Measurements from ENCODE around the gene GTF2H4.
"Not testable (repeated sequence)": the region's sequence is repeated elsewhere in the genome, so short reads cannot be mapped to it uniquely, and the experiment has no call there.

GTF2H4 gene

GRCh38 chr6:30900863-30901417 is 7.1 kb upstream of the GTF2H4 start:
- Histone ChIP-seq H3K4me1 (ENCODE audit: control insufficient read depth, insufficient read depth, low read length) (no peaks in the 10 kb centered on the region), H3K9ac (ENCODE audit: low read length) (no peak overlapping the region), H3K36me3 (ENCODE audit: control insufficient read depth, insufficient read depth, low read length, severe bottlenecking) (peaks cover 29% of the 10 kb centered on the region), H3K27me3 (replicated peaks; ENCODE audit: control insufficient read depth, insufficient read depth, low read length) (no peaks in the 10 kb centered on the region), H3K9me3 (ENCODE audit: control insufficient read depth, low read length) (no peaks in the 10 kb centered on the region), H3K4me3 (ENCODE audit: low read length) (no peak overlapping the region)
- DNase-seq (ENCODE audit: low read depth) = no peak

GRCh38 chr6:30901436-30901835 is 6.6 kb upstream of the GTF2H4 start:
- Histone ChIP-seq H3K9ac (ENCODE audit: low read length) (no peak overlapping the region), H3K4me3 (ENCODE audit: low read length) (no peak overlapping the region), H3K9me3 (ENCODE audit: control insufficient read depth, low read length) (no peaks in the 10 kb centered on the region), H3K36me3 (ENCODE audit: control insufficient read depth, insufficient read depth, low read length, severe bottlenecking) (peaks cover 29% of the 10 kb centered on the region), H3K4me1 (ENCODE audit: control insufficient read depth, insufficient read depth, low read length) (no peaks in the 10 kb centered on the region), H3K27me3 (replicated peaks; ENCODE audit: control insufficient read depth, insufficient read depth, low read length) (no peaks in the 10 kb centered on the region)
- no peak for DNase-seq (ENCODE audit: low read depth)

GRCh38 chr6:30902196-30902595 is 5.8 kb upstream of the GTF2H4 start:
- H3K9me3 ChIP-seq (ENCODE audit: control insufficient read depth, low read length) = not testable (repeated sequence)

GRCh38 chr6:30902709-30903108 is 5.3 kb upstream of the GTF2H4 start:
- Histone ChIP-seq H3K9ac (ENCODE audit: low read length) (no peak overlapping the region), H3K4me3 (ENCODE audit: low read length) (no peak overlapping the region), H3K9me3 (ENCODE audit: control insufficient read depth, low read length) (no peaks in the 10 kb centered on the region), H3K36me3 (ENCODE audit: control insufficient read depth, insufficient read depth, low read length, severe bottlenecking) (peaks cover 24% of the 10 kb centered on the region), H3K4me1 (ENCODE audit: control insufficient read depth, insufficient read depth, low read length) (no peaks in the 10 kb centered on the region), H3K27me3 (replicated peaks; ENCODE audit: control insufficient read depth, insufficient read depth, low read length) (no peaks in the 10 kb centered on the region)
- DNase-seq (ENCODE audit: low read depth) = no peak

More at GRCh38 chr6:30902196-30902595, 5.8 kb upstream of the GTF2H4 start:
- not testable (repeated sequence) for H3K9ac ChIP-seq (ENCODE audit: low read length); H3K4me1 ChIP-seq (ENCODE audit: control insufficient read depth, insufficient read depth, low read length); DNase-seq (ENCODE audit: low read depth); H3K27me3 ChIP-seq (replicated peaks; ENCODE audit: control insufficient read depth, insufficient read depth, low read length); H3K4me3 ChIP-seq (ENCODE audit: low read length)
- peaks cover 29% of the 10 kb centered on the region for H3K36me3 ChIP-seq (ENCODE audit: control insufficient read depth, insufficient read depth, low read length, severe bottlenecking)

GRCh38 chr6:30903236-30903635 is 4.8 kb upstream of the GTF2H4 start:
- no peak for DNase-seq (ENCODE audit: low read depth)
- no peaks in the 10 kb centered on the region for H3K4me1 ChIP-seq (ENCODE audit: control insufficient read depth, insufficient read depth, low read length)
- H3K9ac ChIP-seq (ENCODE audit: low read length) = no peak overlapping the region
- no peak overlapping the region for H3K4me3 ChIP-seq (ENCODE audit: low read length)
- no peaks in the 10 kb centered on the region for H3K9me3 ChIP-seq (ENCODE audit: control insufficient read depth, low read length)
- H3K36me3 ChIP-seq (ENCODE audit: control insufficient read depth, insufficient read depth, low read length, severe bottlenecking) = peaks cover 19% of the 10 kb centered on the region
- no peaks in the 10 kb centered on the region for H3K27me3 ChIP-seq (replicated peaks; ENCODE audit: control insufficient read depth, insufficient read depth, low read length)

GRCh38 chr6:30907290-30907757 is 683 bp upstream of the GTF2H4 start:
- Histone ChIP-seq H3K36me3 (ENCODE audit: control insufficient read depth, insufficient read depth, low read length, severe bottlenecking) (peaks cover 26% of the 10 kb centered on the region), H3K4me1 (ENCODE audit: control insufficient read depth, insufficient read depth, low read length) (peaks cover 19% of the 10 kb centered on the region), H3K4me3 (ENCODE audit: low read length) (peak overlapping the region; percentile 97), H3K9ac (ENCODE audit: low read length) (peak overlapping the region; percentile 30)
- H3K27me3 ChIP-seq (replicated peaks; ENCODE audit: control insufficient read depth, insufficient read depth, low read length); DNase-seq (ENCODE audit: low read depth); H3K9me3 ChIP-seq (ENCODE audit: control insufficient read depth, low read length): not testable (repeated sequence)

- H3K4me1 ChIP-seq (ENCODE audit: control insufficient read depth, insufficient read depth, low read length) = peaks cover 22% of the 10 kb centered on the region
- DNase-seq (ENCODE audit: low read depth) = no peak
- peak overlapping the region; percentile 94 for H3K9ac ChIP-seq (ENCODE audit: low read length)
- H3K36me3 ChIP-seq (ENCODE audit: control insufficient read depth, insufficient read depth, low read length, severe bottlenecking) = peaks cover 35% of the 10 kb centered on the region
- H3K9me3 ChIP-seq (ENCODE audit: control insufficient read depth, low read length) = no peaks in the 10 kb centered on the region
- H3K27me3 ChIP-seq (replicated peaks; ENCODE audit: control insufficient read depth, insufficient read depth, low read length) = no peaks in the 10 kb centered on the region
- H3K4me3 ChIP-seq (ENCODE audit: low read length) = peak overlapping the region; percentile 97
Observed at GRCh38 chr6:30908700-30909099, 693 bp downstream of the GTF2H4 start.

- not testable (repeated sequence) for H3K9ac ChIP-seq (ENCODE audit: low read length); H3K27me3 ChIP-seq (replicated peaks; ENCODE audit: control insufficient read depth, insufficient read depth, low read length); H3K4me3 ChIP-seq (ENCODE audit: low read length); DNase-seq (ENCODE audit: low read depth); H3K9me3 ChIP-seq (ENCODE audit: control insufficient read depth, low read length)
- H3K4me1 ChIP-seq (ENCODE audit: control insufficient read depth, insufficient read depth, low read length) = peaks cover 34% of the 10 kb centered on the region
- peaks cover 35% of the 10 kb centered on the region for H3K36me3 ChIP-seq (ENCODE audit: control insufficient read depth, insufficient read depth, low read length, severe bottlenecking)
Observed at GRCh38 chr6:30910473-30910872, 2.5 kb downstream of the GTF2H4 start.

- H3K9ac ChIP-seq (ENCODE audit: low read length) = no peak overlapping the region
Observed at GRCh38 chr6:30912746-30913520, 4.9 kb downstream of the GTF2H4 start.

GRCh38 chr6:30913721-30914075 is 5.7 kb downstream of the GTF2H4 start:
- Histone ChIP-seq H3K36me3 (ENCODE audit: control insufficient read depth, insufficient read depth, low read length, severe bottlenecking) (peaks cover 42% of the 10 kb centered on the region), H3K27me3 (replicated peaks; ENCODE audit: control insufficient read depth, insufficient read depth, low read length) (no peaks in the 10 kb centered on the region), H3K4me3 (ENCODE audit: low read length) (peak overlapping the region; percentile 82), H3K9me3 (ENCODE audit: control insufficient read depth, low read length) (no peaks in the 10 kb centered on the region), H3K9ac (ENCODE audit: low read length) (peak overlapping the region; percentile 75), H3K4me1 (ENCODE audit: control insufficient read depth, insufficient read depth, low read length) (peaks cover 30% of the 10 kb centered on the region)
- no peak for DNase-seq (ENCODE audit: low read depth)

More at GRCh38 chr6:30912746-30913520, 4.9 kb downstream of the GTF2H4 start:
- H3K36me3 ChIP-seq (ENCODE audit: control insufficient read depth, insufficient read depth, low read length, severe bottlenecking) = peaks cover 42% of the 10 kb centered on the region
- no peak overlapping the region for H3K4me3 ChIP-seq (ENCODE audit: low read length)
- peaks cover 34% of the 10 kb centered on the region for H3K4me1 ChIP-seq (ENCODE audit: control insufficient read depth, insufficient read depth, low read length)
- no peaks in the 10 kb centered on the region for H3K9me3 ChIP-seq (ENCODE audit: control insufficient read depth, low read length)
- no peak for DNase-seq (ENCODE audit: low read depth)
- no peaks in the 10 kb centered on the region for H3K27me3 ChIP-seq (replicated peaks; ENCODE audit: control insufficient read depth, insufficient read depth, low read length)

- Histone ChIP-seq H3K27me3 (replicated peaks; ENCODE audit: control insufficient read depth, insufficient read depth, low read length) (no peaks in the 10 kb centered on the region), H3K4me1 (ENCODE audit: control insufficient read depth, insufficient read depth, low read length) (peaks cover 24% of the 10 kb centered on the region), H3K36me3 (ENCODE audit: control insufficient read depth, insufficient read depth, low read length, severe bottlenecking) (peaks cover 43% of the 10 kb centered on the region), H3K4me3 (ENCODE audit: low read length) (peak within 1 kb of the TSS; percentile 82), H3K9me3 (ENCODE audit: control insufficient read depth, low read length) (no peaks in the 10 kb centered on the region), H3K9ac (ENCODE audit: low read length) (peak within 1 kb of the TSS; percentile 92)
- DNase-seq (ENCODE audit: low read depth) = peak; percentile 97
Observed at GRCh38 chr6:30914076-30914853, 6.3 kb downstream of the GTF2H4 start, which contains the start of gene VARS2. VARS2 (plus strand) TSS chr6:30914238; CDS start chr6:30914837, 599 bp downstream.

Measured in adipocyte (in vitro differentiated cells).